T1000 (cell line): ENCODE measurements around the gene ARHGAP31.
A peak's percentile ranks its signal among the peaks of the same experiment; 100 is the strongest.
"Not testable (repeated sequence)": the region's sequence is repeated elsewhere in the genome, so short reads cannot be mapped to it uniquely, and the experiment has no call there.

Experiments
- DNase-seq: peaks from one replicate; lab custom pipeline; 2025; ENCODE audit warnings: mixed read lengths; lab: John Stamatoyannopoulos, UW

The ARHGAP31 gene

DNA sequence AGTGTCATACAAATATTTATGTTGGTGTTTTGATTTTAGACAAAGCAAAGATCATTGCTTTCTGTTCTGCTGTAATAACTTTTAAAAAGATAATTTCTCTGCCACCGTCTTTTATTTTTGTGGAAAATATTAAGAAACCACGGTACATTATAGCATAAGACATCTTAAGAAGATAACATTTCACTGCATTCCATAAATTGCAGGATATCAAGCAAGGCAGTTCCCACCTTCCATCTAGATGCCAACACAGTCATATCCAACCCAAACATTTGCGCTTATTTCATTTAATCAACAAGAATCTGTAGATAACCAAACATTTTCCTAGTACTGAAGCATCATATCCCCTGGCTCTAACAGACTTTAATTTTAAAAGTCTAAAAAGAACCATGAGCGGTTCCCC is 25.1 kb downstream of the ARHGAP31 start:
- DNase-seq, result no peak

DNA sequence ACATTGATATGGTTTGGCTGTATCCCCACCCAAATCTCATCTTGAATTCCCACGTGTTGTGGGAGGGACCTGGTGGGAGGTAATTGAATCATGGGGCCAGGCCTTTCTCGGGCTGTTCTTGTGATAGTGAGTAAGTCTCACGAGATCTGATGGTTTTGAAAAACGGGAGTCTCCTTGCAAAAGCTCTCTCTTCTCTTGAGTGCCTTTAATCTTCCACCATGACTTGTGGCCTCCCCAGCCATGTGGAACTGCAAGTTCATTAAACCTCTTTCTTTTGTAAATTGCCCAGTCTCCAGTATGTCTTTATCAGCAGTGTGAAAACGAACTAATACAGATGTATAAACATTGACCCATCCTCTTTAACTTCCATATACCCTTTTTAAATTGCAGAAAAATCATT is 26.6 kb downstream of the ARHGAP31 start:
- DNase-seq, result not testable (repeated sequence)

DNA sequence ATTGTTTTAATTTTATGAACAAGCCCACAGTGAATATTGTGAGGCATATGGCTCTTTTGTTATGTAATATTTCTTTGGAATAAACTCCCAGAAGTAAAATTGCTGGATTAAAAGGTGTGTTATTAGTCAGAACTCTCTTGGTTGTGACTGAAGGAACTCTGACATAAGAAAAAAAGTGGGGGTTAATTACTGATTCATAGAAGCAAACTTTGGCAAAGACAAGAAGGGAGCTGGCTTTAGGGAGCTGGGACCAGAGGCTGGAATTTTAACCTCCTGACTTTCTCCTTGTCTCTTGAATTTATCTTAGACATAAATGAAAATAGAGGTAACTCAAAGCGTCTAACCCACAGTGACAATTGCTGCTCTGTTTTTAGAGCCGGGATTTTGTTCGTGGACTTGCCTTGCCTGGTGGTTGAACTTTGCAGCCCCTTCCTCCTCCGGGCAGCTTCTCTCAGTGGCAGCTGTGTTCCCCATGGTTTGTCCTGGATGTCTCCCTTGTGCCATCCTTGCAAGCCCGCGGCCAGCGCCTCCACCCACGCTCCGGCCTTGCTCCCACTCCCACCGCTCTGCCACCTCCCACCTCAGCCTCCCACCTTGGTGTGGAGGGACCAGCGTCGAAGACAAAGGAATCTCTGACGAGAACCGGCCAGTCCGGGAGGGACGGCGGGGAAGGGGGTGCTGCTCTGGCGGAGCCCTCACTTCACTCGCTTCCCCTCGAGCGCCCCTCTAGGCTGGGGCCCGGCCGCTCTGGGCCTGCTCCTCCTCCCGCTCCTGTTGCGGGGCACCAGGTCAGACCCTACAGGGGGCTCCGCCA is 28.0 kb downstream of the ARHGAP31 start:
- no peak for DNase-seq

DNA sequence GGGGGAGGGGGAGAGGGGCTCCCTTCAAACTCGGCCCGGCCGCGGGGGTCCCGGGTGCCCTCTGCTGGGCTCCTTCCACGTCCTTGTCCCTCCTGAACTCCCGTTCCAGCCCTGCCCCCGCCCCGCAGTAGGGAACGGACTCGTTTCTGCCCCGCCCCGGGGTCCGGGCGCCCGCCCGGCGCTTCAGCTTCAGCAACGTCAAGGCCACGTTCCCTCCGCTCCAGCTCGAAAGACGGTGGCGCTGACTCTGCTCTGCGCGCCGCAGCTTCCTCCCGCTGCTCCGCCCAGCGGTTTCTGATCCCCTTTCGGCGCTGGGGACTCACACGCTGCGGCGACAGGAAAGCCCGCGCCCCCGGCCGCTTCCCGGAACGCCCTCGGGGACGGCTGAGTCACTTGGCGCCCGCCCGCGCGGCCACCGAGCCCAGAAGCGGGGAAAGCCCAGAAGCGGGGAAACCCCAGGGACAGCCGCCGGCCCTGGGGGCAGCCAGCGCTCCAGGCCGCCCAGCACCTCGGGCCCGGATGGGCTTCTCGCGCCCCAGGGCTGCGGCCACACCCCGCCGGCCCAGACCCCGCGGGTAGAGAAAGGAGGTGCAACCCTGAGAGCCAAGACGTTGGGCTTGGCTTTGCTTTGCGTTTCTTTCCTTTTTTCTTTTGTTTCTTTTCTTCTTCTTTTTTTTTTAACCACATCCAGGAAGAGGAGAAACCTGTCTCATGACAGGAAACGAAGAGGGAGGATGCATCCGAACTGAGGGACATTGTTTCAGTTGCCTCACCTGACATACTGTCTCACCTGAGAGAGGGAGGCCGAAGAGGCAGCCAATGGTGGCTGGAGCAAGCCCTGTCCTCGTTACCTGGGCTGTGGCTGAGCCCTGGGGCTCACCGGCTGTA is 28.9 kb downstream of the ARHGAP31 start:
- peak; percentile 67 for DNase-seq

DNA sequence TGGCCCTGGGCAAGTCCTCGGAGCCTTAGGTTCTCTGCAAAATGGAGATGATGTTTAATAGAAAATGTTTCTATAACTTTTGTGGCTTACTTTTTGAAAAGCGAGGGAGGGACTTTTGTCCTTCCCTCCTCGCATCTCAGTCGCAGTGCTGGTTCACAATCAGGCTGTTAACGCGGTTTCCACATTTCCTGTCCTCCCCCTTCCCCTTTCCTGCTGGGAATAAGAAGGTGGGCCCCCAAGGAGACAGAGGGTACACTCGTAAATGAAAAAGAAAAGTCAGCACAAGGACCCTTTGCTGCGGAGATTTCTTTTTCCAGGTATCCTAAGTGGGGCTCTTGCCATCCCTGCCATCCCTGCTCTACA is 29.5 kb downstream of the ARHGAP31 start:
- no peak for DNase-seq

DNA sequence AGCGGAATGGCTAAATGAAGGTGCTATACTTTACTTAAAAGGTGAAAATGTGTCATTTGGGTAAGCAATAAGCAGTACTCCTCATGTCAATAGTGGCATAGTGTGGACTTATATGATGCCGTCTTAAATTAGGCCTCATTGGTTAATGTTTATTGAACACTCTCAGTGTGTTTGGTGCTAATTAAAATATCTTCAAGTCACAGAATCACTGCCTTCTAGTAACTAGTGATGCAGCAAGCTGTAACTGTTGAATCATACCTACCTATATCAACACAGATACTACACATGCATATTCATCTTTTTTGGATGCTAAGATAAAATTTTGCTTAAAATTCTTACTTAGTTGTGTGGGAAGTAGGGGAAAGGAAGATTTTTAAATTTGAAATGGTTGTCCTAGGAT is 30.7 kb downstream of the ARHGAP31 start:
- DNase-seq, result no peak

DNA sequence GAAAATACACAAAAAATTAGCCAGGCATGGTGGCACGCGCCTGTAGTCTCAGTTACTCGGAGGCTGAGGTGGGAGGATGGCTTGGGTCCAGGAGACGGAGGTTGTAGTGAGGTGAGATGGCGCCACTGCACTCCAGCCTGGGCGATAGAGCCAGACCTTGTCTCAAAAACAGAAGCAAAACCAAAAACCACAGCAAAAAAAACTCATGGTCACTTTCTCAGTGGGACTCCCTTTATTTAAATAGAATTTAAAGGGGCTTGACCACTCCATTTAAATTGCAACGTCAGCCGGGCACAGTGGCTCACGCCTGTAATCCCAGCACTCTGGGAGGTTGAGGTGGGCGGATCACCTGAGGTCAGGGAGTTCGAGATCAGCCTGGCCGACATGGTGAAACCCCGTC is 32.8 kb downstream of the ARHGAP31 start:
- DNase-seq, result no peak

DNA sequence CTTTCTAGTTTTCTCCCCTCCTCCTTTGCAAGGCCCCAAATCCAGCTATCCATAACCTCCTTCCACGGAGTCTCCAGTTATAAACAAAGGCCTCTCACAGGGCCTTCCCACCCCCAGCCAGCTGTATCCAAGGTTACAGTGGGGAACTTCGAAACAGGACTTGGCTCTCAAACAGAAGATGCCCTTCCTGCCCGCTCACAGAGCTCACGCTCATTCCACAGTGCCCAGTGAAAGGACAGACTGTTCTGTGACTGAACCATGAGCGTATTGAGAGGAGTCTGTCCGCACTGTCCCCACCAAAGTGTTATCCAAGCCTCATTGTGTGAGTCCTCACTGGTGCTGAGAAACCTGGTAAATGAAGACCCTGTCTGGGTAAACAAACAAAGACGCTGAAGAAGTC is 35.4 kb downstream of the ARHGAP31 start:
- no peak for DNase-seq

DNA sequence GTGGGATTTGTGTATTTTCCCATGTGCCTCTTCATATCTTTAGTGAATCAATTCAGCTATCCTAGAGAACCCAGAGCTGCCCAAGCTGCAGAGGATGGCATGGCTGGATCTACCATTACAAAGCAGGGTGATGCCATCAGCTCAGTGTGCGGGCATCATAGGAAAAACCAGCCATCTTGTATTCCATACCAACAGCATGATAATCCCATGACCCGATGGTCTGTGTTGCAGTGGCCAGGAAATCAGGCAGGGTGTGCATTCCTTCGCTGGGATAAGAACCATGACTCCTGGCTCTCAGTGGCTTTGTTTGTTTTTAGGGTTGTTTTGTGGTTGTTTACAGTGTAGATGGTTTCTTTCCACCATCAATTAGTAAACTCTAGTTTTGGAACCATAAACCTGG is 36.0 kb downstream of the ARHGAP31 start:
- no peak for DNase-seq

DNA sequence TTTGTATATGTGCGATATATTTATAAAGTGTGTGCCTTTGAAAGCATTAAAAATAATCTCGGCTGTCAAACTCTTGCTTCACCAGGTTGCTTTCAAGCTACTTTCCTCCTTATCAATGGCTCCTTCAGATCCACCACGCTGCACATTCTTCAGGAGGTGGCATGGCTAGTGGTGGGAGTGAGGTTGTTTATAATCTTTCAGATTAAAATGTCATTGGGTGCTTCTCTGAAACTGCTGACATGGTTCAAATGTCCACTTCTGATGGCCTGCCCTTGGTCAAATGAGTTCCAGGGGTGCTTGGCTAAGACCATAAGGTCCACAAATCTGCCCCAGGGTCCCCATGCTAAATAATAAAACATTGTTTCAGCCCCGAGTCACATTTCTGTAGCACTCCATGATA is 36.7 kb downstream of the ARHGAP31 start:
- no peak for DNase-seq

DNA sequence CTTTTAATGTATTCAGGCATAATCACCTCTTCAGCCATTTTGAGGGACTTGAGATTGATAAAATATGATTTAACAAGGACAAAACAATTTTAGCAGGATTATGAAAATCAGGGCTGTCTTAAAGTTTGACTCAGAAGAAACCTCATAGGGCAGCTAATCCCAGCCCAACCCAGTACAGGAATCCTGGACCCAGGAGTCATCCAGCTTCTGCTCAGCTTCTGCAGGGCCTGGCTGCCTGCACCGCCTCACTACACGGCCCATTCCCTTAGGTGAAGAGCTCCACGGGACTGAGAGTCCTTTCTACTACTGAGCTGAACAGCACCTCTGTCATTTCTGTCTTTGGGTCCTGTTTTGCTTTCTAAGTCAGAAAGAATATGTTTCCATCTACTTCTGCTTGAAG is 37.5 kb downstream of the ARHGAP31 start:
- no peak for DNase-seq

DNA sequence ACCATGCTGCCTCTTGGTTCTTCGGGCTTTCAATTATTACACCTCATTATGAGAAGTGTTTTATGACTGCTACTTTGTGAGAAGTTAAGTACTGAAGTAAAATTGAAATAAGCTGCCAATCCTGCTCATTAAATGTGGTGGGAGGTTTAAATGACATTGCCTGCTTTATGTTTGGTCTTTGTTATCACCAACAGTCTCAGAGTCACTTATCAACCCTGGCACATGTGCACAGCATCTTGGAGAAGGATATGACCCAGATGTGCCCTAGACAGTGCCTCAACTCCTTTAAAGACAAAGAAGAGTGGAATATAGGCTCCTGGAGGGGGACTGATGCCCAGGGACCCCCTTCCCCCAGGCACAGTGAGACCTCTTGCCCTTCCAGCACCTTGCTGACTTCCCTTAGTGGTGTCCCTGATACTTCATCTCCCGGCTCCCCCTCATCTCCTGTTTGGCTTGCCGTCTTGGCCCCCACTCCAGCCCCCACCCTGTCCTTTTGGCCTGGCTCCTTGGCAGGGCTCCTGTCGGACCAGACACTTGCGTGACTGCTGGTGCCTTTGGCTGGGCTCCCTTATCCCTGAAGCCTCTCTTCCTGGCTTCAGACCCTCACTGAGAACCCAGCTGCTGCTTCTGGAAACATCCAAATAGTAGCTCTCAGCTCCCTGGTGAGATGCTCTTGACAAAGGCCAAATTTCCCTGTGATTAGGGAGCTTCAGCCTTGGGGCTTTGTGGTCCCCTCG is 39.8 kb downstream of the ARHGAP31 start:
- no peak for DNase-seq

DNA sequence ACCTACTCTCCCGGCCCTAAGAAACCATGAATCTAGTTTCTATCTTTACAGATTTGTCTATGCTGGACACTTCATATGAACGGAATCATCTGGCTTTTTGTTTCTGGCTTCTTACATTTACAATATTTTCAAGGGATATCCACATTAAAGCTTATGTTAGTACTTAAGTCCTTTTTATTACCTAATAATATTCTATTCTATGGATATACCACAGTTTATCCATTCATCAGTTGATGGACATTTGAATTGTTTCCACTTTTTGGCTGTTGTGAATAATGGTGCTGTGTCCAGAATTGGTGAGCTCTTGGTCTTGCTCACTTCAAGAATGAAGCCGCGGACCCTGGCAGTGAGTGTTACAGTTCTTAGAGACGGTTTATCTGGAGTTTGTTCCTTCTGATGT is 42.6 kb downstream of the ARHGAP31 start:
- DNase-seq, result no peak

DNA sequence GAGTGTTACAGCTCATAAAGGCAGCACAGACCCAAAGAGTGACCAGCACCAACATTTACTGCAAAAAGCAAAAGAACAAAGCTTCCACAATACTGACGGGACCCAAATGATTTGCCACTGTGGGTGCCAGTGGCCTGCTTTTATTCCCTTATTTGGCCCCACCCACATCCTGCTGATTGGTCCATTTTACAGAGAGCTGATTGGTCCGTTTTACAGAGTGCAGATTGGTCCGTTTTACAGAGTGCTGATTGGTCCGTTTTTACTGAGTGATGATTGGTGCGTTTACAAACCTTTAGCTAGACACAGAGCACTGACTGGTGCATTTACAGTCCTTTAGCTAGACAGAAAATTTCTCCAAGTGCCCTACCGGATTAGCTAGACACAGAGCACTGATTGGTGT is 43.2 kb downstream of the ARHGAP31 start:
- not testable (repeated sequence) for DNase-seq

DNA sequence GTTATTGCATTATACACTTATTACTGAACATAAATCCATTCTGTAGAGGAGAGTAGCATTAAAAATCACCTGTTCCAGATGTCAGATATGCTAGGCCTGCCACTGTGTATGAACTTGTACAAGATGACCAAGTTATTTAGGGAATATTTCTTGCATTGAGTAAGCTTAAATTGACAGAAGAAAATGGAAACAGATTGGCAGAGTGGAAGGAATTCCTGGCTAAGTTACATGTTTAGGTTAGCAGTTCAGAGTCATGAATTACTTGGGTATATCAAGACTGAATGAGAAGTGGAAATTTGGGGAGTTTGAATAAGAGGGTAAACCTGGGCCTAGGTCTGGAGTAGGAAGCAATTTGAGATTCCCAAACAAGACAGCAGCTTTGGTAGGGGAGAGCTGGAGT is 44.6 kb downstream of the ARHGAP31 start:
- no peak for DNase-seq

DNA sequence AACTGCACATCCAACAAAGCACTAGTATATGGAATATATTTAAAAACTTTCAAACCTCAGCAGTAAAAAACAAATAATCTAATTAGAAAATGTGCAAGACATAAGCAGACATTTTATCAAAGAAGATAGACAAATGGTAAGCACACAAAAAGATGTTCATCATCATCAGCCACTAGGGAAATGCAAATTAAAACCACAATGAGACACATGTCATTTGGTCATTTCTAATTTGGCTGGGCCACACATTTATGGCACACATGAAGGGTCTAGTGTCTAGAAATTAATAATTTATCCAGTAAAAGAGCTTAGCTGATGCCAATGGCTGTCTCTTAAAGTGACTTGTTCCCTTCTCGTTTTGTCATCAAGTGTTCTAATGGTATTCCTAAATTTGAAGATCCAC is 45.8 kb downstream of the ARHGAP31 start:
- no peak for DNase-seq

DNA sequence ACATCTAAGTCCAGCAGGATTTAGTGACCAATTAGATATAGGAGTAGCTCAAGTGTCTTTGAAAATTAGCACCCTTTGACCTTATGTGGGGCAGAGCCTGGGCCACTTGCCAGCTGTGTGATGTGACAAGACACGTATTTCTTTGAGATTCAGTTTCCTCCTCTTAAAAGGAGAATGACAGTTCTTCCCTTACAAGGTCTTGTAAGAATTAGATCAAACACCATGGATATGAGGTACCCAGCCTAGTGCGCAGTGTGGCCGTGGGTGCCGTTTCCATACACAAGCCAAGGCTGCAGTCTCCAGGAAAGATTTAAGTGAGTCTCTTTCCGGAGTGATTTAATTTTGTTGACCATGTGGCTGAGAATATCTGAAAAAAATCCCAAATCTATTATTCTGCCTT is 46.3 kb downstream of the ARHGAP31 start:
- DNase-seq, result no peak

DNA sequence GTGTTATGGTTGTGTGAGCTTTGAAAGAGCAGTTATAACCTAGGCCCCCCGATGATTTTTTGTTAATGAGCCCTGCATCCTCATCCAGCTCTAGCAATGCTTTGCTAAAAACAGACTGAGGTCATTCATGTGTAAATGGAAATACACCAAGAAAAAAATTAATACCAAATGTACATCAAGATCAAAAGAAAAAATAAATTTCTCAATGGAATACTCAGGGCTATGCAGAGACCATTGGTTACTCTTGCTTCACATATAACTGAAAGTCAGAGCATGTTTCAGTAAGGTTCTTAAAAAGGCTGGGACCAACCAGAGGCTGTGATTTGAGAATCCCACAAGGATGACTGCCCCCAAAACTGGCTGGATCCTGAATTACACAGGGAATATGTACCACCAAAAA is 48.0 kb downstream of the ARHGAP31 start:
- no peak for DNase-seq

DNA sequence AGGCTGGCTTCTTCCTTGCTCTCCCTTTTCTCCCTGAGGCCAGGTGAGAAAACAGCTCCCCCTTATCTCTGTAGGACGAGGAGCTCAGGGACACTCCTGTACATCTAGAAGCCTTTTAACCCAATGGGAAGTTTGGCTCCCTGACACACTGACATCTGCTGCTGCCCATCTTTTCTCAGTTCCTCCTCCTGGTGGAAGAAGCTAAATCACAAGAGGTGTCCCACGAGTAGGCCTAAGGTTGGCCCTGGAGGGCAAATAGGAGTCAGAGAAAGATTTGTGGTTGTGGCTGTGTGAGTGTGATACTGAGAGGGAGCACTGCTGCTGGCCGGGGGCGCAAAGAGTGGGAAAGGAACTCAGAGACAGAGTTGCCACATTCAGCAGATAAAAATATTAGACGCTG is 49.5 kb downstream of the ARHGAP31 start:
- no peak for DNase-seq

DNA sequence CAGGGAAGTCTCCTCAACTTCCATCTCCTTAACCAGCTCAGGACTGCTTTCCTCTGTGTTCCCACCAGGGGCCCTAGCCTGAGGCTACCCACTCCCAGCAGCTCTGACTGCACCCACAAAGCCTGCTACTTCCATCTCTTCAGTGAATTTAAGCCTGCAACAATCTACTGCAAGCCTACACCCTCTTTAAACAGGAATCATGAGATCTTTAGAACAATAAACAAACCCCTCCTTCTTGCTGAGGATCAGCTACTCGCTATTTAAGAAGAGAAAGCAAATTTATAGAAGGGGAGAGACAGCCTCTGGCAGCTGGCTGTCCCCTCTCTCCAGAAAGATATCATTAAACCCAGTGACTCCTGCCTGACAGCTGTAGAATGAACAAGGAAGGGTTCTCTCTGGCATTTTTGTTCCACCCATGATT is 51.9 kb downstream of the ARHGAP31 start:
- DNase-seq, result no peak

DNA sequence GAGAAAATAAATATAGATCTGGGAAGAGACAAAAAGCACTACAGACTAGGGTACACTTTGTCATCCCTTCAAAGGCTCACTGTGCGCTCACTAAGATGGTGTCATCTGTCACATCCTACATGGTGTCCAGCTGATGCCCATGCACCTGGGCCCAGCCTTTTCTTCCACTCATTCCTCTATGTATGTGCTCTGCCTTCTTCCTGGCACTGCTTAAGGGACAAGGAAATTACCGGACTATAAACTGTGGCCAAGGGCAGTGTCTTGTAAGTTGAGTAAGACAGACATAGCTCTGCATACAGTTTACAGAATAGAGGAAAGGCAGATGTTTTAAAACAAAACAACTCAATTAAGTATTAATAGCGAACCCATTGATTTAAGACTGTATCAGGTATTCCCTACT is 52.9 kb downstream of the ARHGAP31 start:
- no peak for DNase-seq

DNA sequence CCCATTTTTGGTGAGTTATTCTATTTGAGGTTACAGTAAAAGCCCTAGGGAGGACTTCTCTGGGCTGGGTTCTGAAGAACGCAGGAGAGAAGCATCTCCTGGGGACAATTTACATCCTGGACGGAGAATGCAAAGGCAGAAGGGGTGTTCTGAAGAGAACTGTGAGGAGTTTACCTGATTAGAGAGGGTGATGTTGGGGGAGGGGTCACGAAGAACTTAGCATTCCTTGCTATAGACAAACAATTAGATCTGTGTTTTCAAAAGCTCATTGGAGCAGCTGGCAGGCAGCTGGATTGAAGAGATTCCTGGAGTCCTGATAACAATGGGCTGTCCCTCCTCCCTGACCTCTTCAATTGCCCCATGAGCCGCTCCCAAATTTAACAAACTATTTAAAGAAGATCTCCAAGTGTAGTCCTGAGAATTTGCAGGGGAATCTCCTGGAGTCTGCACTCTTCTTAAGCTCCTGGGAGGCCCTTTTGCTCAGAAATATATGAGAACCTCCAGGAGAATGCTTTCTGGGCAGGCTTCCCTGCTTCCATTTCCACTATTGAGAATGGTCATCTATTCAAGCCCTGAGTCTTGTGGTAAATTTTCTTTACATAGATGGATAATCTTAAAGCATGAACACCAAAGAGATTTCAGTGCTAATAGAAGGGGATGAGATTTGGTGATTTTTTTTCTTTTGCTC is 55.3 kb downstream of the ARHGAP31 start:
- DNase-seq, result no peak
